Mesothelial cell of epicardium (in vitro differentiated cells): Measurements from ENCODE around the gene WFDC12. TPM values are rescaled to one million over a fixed set of nuclear protein-coding genes. Genes with fewer than 3 reads are reported as not detected.

Experiments used
- DNase-seq, 2 experiments: peaks; one replicate each; pipeline ENCODE4 v3.0.0; 2021; ENCODE audit warnings: low spot score in 2 of 2; ENCODE audit not compliant: unreplicated experiment in 2 of 2
- H3K27ac Mint-ChIP-seq: 2 replicates; pipeline ENCODE4 v1.8.0; 2021; ENCODE audit warnings: mixed read lengths
- H3K27me3 Mint-ChIP-seq: 2 replicates; pipeline ENCODE4 v1.8.0; 2021; ENCODE audit warnings: low read depth, mixed read lengths
- H3K36me3 Mint-ChIP-seq: 2 replicates; pipeline ENCODE4 v1.8.0; 2021; ENCODE audit warnings: mixed read lengths
- H3K4me1 Mint-ChIP-seq: 2 replicates; pipeline ENCODE4 v1.8.0; 2021; ENCODE audit warnings: mixed read lengths
- H3K4me3 Mint-ChIP-seq: 2 replicates; pipeline ENCODE4 v1.8.0; 2021; ENCODE audit warnings: mild to moderate bottlenecking, moderate library complexity, mixed read lengths
- H3K9me3 Mint-ChIP-seq: 2 replicates; pipeline ENCODE4 v1.8.0; 2021; ENCODE audit warnings: mixed read lengths
- CTCF ChIP-seq: fragments of 200-600 bp; sonication (generic); IDR thresholded peaks from one replicate; pipeline ENCODE4 v1.5.0; 2021; ENCODE audit warnings: antibody characterized with exemption; ENCODE audit not compliant: unreplicated experiment
- total RNA-seq: library from RNA; stranded (reverse); gene quantifications from 3 replicates; pipeline ENCODE4 v1.2.1, GENCODE V29; 2021

WFDC12 gene
- total RNA-seq, 1 donor from 2014 or later = not detected

- no peak overlapping the region for H3K27ac Mint-ChIP-seq
- H3K4me3 Mint-ChIP-seq = no peak overlapping the region
- no peaks in the 10 kb centered on the region for H3K27me3 Mint-ChIP-seq
- TF ChIP-seq CTCF = no peak
- peaks cover 7% of the 10 kb centered on the region for H3K36me3 Mint-ChIP-seq
- peaks cover 12% of the 10 kb centered on the region for H3K9me3 Mint-ChIP-seq
- peaks cover 6% of the 10 kb centered on the region for H3K4me1 Mint-ChIP-seq
- no peak for DNase-seq
Observed at GRCh38 chr20:45090481-45090880, 33.8 kb downstream of the WFDC12 start.

- H3K4me1 Mint-ChIP-seq = peaks cover 6% of the 10 kb centered on the region
- H3K27me3 Mint-ChIP-seq = no peaks in the 10 kb centered on the region
- H3K9me3 Mint-ChIP-seq = peaks cover 20% of the 10 kb centered on the region
- H3K27ac Mint-ChIP-seq = no peak overlapping the region
- peaks cover 13% of the 10 kb centered on the region for H3K36me3 Mint-ChIP-seq
- no peak overlapping the region for H3K4me3 Mint-ChIP-seq
- no peak for TF ChIP-seq CTCF
- DNase-seq = no peak
Observed at GRCh38 chr20:45088247-45088646, 36.0 kb downstream of the WFDC12 start.

GRCh38 chr20:45087814-45088213 is 36.5 kb downstream of the WFDC12 start:
- no peak for DNase-seq
- H3K9me3 Mint-ChIP-seq = peaks cover 24% of the 10 kb centered on the region
- H3K27ac Mint-ChIP-seq = no peak overlapping the region
- H3K27me3 Mint-ChIP-seq = no peaks in the 10 kb centered on the region
- no peak overlapping the region for H3K4me3 Mint-ChIP-seq
- TF ChIP-seq CTCF = no peak
- peaks cover 16% of the 10 kb centered on the region for H3K36me3 Mint-ChIP-seq
- peaks cover 6% of the 10 kb centered on the region for H3K4me1 Mint-ChIP-seq

GRCh38 chr20:45087097-45087790 is 37.0 kb downstream of the WFDC12 start:
- Mint-ChIP-seq H3K4me3 (no peak overlapping the region), H3K9me3 (peaks cover 30% of the 10 kb centered on the region), H3K36me3 (peaks cover 22% of the 10 kb centered on the region), H3K27ac (no peak overlapping the region), H3K4me1 (peaks cover 6% of the 10 kb centered on the region), H3K27me3 (no peaks in the 10 kb centered on the region)
- no peak for TF ChIP-seq CTCF
- no peak for DNase-seq

- no peaks in the 10 kb centered on the region for H3K27me3 Mint-ChIP-seq
- no peak for DNase-seq
- no peak for TF ChIP-seq CTCF
- H3K4me3 Mint-ChIP-seq = no peak overlapping the region
- H3K36me3 Mint-ChIP-seq = peaks cover 29% of the 10 kb centered on the region
- no peak overlapping the region for H3K27ac Mint-ChIP-seq
- H3K4me1 Mint-ChIP-seq = peaks cover 6% of the 10 kb centered on the region
- H3K9me3 Mint-ChIP-seq = peaks cover 35% of the 10 kb centered on the region
Observed at GRCh38 chr20:45085867-45086266, 38.4 kb downstream of the WFDC12 start.
